CD4-positive, alpha-beta T cell treated with Interleukin-4 for 4 hours (primary cell): ENCODE measurements around the gene EVI2A.
A peak's percentile ranks its signal among the peaks of the same experiment; 100 is the strongest.
"Not testable (repeated sequence)": the region's sequence is repeated elsewhere in the genome, so short reads cannot be mapped to it uniquely, and the experiment has no call there.

Source experiments
- DNase-seq: peaks from one replicate; pipeline ENCODE4 v3.0.0-alpha.2; 2020

Gene EVI2A

DNA sequence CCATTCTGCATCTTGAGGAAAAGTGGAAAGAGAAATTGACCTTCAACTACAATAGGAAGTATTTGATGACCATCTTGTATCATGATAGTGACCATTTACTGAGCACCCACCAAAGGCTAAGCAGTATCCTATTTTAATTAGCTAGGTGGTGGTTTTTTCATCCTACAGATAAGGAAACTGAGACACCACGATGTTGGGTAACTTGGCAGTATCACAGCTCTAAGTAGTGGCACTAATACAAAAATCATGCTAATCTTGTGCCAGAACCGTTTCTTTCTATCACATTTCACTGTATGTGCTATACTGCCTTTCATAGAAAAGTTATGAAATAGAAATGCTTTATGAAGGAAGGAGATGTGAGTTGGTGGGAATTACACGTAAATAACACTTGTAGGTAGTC lies 9.9 kb downstream of the EVI2A start:
- DNase-seq, result peak; percentile 27

DNA sequence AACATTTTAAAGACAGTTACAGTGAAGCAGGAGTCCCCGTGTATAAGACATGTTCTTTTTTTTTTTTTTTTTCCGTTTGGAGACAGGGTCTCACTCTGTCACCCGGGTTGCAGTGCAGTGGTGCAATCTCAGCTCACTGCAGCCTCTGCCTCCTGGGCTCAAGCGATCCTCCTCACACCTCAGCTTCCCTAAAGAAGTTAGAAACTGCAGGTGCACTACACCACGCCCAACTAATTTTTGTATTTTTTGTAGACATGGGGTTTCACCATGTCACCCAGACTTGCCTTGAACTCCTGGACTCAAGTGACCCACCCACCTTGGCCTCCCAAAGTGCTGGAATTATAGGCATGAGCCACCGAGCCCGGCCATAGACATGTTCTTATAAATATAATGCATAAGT lies 10.5 kb downstream of the EVI2A start:
- DNase-seq, result peak; percentile 45

DNA sequence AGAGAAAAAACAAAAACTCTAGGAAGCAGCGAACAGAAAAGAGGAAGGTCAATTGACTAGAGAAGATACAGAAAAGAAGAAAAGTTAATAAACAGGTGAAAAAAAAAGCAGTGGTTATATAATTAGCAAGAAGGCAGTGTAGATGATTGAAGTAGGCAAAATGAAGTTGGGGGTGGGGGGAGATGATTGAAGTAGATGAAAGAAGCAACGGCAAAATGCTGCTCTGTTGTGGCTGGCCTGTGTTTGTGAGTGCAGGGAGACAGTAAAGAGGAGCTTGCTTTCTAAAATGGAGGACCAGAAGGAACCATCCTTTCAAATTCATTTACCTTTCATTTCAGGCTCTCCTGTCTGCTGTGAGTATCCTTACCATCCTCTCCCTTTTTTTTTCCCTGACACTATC lies 11.2 kb downstream of the EVI2A start:
- peak; percentile 88 for DNase-seq

DNA sequence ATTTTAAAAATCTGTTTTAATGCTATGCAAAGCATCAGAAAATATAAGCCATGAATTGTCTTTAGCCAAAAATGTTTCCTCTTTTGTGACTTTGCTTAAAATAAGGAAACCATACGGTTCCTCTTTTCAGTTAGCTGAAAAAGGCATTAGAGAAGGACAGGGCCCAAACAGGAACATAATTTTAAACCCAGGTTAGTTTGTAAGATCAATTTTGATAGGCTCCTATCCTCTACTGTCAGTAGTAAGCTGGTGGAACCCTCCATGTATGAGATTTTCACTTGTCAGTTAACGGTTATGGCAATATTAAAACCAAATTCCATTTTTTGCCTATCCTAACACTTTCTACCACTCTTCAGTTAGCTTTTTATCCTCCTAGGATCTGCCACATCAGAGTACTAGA lies 11.9 kb downstream of the EVI2A start:
- DNase-seq, result peak; percentile 53

DNA sequence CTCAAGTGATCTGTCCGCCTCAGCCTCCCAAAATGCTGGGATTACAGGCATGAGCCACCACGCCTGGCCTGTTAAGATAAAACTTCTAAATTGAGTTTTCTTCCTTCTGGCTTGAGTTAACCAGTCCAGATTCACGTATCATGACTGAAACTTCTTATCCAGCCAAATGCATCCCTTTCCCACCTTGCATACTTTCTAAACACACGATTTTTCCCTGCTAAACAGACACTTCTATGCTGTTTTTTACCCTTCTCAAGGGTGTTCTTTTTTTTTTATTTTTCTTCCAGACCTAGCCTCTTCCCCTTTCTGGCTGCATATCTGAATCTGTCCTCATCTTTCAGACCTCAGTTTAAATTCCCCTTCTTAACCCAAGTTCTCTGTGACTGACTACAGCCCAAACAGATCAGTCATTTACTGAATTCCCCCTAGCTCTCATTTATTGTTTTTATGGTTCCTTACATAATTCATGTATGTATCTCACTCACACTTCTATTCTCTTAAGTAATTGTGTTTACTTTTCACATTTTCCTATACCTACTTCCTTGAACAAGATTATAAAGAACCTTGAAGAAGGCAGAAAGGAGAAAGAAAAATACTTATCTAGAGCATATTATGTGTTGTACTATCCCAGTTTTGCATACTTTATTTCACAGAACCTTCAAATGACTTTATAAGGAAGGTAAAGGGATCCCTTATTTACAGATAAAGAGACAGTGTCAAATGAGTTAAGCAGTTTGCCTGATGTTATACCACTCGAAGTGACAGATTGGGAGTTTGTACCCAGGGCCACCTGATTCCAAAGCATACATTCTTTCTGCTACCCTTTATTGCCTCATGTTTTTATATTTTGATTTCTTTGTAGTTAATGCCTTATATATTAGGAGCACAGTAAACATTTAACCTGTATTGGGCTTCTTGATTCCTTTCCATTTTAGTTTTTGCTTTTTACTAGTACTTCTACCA lies 12.8 kb downstream of the EVI2A start:
- peak; percentile 62 for DNase-seq

DNA sequence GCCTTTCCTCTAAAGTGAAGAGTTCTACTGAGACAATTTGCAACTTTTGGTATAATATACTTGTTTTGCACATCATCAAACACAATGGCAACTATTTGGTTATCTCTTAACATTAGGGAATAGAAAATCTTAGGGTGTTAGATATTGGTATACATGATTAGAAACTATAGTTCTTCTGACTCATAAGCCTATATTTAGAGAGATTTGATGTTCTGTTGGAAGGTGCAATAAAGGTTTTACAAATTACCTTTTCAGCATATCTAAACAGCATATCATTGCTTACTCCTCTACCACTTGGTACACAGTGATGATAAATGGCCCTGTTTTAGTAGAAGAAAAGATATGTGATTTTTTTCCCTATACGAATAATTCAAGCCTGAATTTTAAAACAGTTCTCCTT lies 13.8 kb downstream of the EVI2A start:
- DNase-seq, result no peak

DNA sequence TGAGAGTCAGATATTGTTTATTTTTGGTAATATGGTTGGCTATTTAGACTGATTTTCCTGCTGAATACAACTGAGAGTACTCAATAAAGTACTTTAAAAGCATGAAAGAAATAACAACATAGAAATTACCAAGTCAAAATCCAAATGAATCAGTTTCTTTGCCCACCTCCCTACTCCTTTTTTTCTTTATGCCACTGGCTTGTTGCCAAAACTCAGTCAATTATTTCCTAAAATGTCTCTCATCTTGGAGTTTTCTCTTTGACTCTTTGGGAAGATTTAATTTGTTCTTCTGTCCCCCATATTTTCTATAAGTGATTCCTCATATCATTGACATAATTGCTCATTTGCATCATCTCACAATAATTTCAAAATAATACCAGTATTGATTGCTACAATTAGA lies 21.8 kb downstream of the EVI2A start:
- DNase-seq, result no peak

DNA sequence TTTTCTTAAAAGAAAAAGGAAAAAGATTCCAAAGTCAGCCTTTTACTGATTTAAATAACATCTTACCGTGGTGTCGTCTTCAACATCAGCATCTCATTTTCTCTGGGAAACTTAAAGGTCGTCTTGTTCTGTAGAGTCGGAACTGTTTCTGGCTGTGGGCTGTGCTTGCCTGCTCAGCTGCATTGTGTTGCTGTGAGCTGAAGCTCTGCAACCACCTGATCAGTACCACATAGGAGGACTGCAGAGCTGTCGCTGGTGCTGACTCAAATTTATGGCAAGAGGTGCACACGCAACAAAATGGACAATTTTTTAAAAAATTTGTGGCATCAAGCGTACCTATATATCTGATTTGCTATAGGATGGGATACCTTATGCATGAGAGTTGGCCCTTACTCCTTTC lies 24.3 kb downstream of the EVI2A start, which contains the start of gene OMG:
Gene OMG, minus strand, starts transcription at position 150 of the 400 bp plus-strand sequence. CDS start 908 bp downstream, outside the sequence.
- DNase-seq, result no peak

DNA sequence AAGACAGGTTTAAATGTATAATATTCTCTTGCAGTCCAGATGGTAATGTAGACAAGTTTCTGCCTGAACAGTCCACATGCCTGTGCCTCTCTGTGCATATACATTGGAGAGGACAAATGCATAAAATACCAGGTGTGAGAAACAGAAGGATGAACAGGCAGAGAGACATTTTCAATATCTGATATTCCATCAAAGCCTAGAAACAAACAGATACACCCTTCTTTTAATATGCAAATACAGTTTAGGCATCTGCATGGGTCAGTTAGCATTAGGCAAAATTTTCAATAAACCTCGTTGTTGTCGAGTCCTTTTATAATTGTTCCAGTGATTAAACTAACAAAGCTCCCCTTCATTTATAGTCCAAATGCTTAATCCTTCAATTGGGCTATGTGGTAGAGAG lies 25.3 kb downstream of the EVI2A start:
- no peak for DNase-seq

DNA sequence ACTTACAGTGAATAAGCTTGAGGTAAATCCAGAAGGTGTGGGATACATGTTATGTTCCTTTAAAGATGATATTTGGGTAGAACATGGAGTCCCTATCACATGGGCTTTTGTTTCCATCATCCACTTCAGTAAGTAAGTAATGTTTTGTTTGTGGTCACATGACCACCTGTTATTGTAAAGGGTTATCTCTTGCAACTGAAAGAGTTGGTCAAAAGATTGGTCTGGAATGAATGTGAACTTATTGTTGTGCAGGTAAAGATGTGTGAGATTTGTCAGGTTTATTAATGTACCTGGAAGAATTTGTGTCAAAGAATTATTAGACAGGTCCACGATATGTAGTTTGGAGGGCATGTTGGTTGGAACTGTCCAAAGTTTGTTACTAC lies 25.9 kb downstream of the EVI2A start:
- DNase-seq, result no peak

DNA sequence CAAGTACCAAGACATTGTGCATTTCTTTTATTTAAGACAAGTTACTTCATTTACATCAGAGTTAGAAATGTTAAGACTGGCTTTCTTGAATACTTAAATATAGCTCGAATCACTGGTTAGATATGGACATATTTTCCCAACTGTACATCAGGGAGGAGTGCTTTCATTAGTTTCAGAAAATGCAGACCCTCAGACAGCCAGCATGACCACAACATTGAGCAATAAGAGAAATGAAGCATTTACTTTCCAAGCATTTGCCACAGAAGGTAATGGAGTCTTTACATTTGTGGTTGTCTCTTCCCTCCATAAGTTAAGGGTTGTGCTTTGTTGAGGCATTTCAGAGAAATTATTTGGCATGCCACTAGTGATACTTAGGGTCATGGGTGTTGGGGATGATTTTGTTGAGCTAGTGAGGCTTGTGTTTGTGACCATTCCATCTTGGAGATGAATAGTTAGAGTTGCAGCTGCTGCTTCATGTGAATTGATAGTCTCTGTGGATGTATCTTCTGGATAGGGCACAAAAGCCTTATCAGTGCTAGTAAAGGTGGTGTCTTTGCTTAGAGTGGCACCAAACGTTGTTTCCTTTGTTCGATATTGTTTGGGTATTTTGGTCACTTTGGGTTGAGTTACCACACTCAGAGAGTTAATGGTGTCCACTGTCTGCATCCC lies 26.5 kb downstream of the EVI2A start:
- no peak for DNase-seq

DNA sequence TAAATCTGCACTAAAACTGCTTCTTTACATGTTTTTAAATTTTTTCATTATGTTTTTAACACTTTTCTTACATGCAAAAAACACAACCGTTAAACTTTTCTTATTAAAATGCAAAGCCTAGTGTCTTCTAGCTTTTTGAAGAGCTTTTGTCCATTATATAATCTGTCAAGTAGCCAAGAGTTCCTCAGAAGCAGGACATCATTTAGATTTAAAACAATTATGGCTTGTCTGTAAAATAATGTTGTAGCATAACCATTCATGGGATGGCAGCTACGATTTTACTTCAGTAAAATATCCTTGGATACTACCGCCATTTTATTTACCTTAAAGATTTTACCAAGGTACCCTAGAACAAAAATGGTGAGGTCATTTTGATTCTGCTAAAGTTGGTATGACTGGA lies 27.2 kb downstream of the EVI2A start:
- no peak for DNase-seq

DNA sequence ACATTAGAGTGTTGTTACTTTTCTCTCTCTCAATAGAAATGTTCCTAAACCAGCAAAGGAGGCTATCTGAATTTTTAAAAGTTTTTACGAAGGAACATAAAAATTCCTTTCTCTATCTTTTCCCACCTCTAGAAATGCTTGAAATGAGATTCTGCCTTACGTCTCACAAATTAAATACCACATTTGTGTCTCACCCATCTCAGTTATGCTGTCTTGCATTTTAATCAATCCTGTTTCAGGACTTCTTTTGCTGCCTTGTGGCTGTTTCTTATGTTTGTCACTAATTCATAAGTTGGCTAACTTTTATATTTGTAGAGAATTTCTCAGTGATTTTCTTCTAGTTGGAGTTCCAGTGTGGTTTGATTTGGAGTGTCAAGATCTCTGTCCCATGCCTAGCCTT lies 27.8 kb downstream of the EVI2A start:
- DNase-seq, result no peak

DNA sequence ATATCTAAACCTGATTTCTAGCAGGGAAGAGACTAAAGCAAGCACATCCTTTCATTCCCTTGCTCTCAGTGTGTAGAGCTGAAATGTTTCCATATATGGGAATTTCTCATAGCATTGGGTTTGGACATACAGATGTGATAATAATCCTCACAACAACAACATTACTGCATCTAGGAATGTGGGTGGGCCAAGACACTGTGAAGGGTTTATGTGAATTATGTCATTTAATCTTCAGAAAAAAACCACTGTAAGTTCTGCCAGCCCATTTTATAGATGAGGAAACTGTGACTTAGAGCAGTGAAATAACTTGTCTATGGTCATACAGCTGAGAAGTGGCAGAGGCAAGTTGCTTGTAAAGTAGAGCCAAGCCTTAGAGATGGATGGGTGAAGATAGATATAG lies 29.6 kb downstream of the EVI2A start:
- DNase-seq, result no peak

DNA sequence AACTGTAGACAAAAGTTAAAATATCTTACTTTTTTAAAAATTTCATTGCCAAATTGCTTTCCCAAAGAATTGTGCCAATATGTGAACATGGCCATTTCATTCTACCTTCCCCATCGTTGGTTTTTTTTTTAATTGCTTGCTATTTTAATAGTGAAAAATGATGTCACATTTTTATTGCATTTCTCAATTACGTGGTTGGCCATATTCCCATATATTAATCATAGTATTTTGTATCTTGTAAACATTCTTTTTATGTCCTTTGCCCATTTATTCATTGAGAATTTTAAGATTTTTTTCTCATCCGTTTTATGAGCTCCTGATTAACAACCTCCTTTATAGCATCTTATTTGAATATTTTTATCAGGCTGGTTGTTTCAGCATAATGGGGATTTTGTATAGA lies 31.6 kb downstream of the EVI2A start:
- no peak for DNase-seq

DNA sequence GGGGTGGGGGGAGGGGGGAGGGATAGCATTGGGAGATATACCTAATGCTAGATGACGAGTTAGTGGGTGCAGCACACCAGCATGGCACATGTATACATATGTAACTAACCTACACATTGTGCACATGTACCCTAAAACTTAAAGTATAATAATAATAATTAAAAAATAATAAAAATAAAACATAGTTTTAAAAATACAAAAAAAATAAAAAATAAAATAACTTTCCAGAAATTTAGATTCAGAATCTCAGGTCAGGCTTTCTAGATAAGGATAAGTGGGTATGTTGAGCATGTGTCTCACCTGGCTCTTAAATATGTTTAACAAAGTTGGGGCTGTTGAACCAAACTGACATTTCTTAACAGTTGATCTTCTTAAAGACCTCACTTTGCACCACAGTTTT lies 33.5 kb downstream of the EVI2A start:
- not testable (repeated sequence) for DNase-seq

DNA sequence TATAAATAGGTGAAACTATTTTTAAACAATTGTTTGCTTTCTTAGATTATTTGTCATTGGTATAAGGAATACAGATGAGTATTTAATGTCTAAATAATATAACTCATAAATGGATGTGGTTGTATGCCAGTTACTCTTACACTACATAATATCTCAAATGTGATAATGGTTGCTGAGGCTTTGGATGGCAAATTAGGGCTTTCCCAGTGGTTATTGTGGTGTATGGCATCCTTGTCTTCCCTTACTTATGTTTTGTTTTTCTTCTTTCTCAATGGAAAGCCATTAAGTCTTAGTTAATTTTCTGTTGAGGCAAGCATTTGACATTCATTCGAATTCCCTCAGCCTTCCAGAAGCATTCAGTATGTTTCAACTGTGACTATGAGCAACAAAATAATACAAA lies 34.8 kb downstream of the EVI2A start:
- DNase-seq, result no peak

DNA sequence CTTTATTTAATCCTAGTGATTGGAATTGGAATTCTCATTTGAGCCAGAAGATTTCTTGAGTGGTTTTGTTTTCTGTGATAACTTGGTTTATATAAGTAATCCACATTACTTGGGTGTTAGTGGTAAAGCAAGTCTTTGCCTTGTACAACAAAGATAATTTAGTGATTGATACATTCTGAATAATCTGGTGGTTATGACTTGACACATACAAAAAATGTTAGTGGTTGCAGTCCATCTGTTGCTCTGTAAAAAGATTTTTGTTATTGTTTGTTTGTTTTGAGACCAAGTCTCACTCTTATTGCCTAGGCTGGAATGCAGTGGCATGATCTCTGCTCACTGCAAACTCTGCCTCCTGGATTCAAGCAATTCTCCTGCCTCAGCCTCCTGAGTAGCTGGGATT lies 37.6 kb downstream of the EVI2A start:
- DNase-seq, result no peak

DNA sequence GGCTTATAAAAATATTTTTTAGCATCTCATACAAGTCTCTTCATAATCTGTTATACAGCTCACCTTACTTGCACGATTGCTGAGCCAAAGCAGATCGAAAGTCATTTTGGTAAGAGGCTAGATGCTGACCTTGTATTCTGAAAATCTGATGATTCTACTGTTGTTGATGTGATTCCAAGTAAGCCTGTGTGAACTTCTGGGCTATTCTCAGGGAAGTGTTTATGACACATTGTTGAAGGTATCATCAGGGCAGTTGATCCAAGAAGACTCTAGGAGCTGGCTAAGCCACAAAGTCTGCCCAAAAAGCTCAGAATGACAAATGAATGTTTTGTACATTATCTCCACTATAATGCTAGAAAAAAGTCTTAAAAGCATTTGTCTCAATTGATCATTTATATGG lies 40.4 kb downstream of the EVI2A start:
- DNase-seq, result no peak

DNA sequence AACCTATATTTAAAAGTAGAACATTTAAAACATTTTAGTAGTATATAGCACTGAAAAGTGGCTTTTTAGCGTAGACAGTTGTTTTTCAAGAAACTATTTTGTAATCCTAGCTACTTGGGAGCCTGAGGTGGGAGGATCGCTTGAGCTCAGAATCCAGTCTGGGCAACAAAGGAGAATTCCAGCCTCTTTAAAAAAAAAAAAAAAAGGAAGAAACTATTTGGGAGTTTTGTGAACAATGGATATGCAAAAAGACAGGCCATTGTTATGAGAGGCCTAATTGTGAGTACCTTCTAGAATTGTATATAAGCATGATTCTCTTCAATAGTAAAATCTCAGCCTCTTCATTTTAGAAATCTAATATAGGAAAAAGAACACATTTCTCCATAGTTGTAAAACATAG lies 42.0 kb downstream of the EVI2A start:
- no peak for DNase-seq

DNA sequence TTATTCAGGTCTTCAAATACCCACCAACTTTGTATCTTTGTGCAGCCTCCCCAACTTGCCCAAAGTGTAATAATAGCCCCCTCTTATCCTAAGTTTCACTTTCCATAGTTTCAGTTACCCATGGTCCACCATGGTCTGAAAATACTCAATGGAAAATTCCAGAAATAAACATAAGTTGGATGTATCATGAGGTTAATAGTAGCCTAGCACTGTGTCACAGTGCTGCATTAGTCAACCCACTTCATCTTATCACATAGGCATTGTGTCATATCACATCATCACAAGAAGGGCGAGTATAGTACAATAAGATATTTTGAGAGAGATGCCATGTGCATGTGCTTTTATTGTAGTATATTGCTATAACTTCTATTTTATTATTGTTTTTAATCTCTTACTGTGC lies 46.3 kb downstream of the EVI2A start:
- DNase-seq, result no peak

DNA sequence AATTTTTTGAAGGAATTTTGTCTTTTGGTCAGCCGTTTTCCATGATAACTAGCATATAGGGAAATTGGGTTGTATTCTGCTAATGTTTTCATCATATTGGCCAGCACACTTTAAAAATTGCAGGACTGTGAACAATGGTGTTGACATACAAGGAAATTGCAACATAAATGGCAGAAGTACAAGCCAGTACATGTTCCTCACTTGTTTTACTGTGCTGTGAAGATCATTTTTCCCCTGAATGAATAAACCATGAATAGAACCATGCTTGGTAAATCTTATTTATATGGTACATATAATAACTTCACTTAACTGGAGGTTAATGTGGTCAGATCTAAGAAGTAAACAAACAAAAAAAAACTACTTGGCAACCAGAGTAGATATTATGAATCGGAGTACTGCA lies 47.2 kb downstream of the EVI2A start:
- no peak for DNase-seq

DNA sequence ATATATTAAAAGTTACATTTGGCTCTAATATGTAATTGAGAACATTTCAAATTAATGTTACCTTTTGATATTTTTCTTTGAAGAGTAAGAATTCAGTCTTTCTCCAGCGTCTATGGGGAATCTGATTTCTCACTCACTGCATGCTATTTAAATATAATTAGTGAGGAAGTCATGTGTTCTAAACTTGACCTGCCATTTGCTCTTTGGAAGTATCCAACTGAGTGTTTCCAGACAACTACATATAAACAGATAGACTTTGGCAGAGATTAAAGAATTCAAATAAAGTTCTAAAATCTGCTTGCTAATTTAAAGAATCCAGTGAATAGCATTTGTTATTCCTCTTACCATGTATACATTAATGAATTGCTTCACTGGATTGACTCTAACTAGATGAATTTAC lies 47.9 kb downstream of the EVI2A start:
- no peak for DNase-seq

DNA sequence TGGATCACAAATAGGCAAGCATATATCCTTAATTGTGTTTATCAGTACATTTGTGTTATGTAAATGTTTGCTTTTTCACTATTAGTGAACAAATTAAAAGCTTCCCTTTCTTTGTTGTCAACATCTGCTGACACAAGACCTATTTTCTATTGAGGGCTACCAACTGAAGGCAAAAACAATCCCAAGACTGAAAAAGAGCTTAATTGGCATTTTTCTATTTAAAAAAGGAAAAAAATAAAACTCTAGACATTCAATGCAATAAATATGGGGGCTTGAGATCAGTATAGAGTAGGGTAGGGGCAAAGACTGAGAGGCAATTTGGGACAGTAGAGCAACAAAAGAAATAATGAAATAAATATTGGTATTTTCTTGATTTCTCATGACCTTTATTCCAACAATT lies 48.6 kb downstream of the EVI2A start:
- no peak for DNase-seq
